HG03039 (cell line): ENCODE data around the gene FRG1.
"Not testable (repeated sequence)": the region's sequence is repeated elsewhere in the genome, so short reads cannot be mapped to it uniquely, and the experiment has no call there.

Experiments
- ATAC-seq: cut with Tn5 transposase; IDR thresholded peaks from one replicate; pipeline ENCODE4 v1.9.1; 2021; ENCODE audit warnings: mild to moderate bottlenecking, moderate library complexity; ENCODE audit not compliant: unreplicated experiment

The FRG1 gene

DNA sequence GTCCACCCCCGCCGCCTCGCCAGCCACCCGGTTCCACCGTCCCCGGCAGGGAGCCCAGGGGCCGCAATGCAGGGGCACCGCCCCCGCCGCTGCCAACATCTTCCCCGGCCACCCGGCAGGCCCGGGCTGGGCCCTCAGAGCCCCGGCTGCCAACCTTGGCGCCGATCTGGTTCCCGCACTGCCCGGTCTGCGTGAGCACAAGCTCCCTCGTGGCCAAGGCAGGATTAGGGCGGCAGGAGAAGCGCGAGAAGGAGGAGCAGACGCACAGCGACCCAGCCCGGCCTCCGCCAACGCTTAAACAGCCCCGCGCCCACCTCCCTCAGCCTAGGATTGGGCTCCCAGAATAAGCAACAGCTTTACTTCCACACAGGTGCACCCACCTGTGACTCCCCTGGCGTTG is 44.0 kb downstream of the FRG1 start:
- not testable (repeated sequence) for ATAC-seq

DNA sequence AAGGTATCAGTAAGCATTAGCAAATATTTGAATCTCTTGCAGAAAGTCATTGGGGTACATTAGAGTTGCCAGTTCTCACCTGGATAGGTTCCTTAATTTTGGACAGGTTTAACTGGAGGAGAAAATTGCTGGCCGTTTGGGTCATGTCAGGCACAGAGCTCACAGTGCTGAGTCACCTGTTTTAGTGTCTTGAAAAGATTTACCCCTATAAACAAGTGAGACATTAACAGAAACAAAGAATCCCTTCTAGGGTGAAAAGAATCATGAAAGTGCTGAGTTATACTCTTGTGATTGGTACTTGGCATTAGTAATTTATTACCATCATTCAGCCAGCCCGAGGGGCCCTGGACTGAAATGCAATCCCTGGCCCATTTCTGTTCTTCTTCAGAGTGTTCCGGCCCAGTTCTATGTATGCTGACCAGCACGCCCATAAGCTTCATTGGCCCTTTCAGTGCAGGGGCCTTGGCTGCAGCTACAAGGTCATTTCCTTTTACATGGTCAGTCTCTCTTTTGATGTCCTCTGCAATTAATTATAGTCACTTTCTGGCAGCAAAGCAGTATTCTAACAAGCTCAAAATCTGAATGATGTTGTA is 45.1 kb downstream of the FRG1 start:
- not testable (repeated sequence) for ATAC-seq

DNA sequence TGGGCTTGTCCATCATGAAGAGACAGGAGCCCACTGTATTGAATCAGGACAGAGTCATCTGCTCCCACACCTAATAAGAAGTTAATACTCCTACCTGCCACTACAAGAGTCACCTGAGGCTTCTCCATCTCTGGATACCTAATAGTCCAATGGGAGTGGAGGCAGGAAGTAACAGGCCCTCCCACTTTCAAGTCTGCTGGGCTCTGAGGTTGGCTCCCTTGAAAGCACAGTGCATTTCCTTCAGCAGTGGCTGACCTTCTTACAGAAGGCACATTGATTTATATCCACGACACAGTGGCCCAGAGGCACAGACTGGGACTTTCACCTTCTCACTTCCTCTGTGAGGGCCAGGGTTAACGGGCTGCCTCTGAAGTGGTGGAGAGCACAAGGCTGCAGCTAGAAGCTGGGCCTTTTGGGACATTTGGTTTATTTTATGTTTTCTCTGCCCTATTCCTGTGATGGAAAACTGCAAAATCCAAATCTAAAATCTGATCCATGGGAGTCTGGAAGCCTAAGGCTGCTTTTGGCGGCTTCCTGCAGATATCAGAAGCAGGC is 48.3 kb downstream of the FRG1 start:
- ATAC-seq: no peak

- not testable (repeated sequence) for ATAC-seq
Measured at GRCh38 chr4:189989941-189990340, 49.3 kb downstream of the FRG1 start.
